EL (cell line): ENCODE data around the gene LRMDA.
A peak's percentile ranks its signal among the peaks of the same experiment; 100 is the strongest.

Experiments
- DNase-seq: peaks from one replicate; pipeline ENCODE4 v3.0.0-alpha.2; 2016

The LRMDA gene

GRCh38 chr10:75449382-75450074 is 18.1 kb downstream of the LRMDA start:
- no peak for DNase-seq

DNA sequence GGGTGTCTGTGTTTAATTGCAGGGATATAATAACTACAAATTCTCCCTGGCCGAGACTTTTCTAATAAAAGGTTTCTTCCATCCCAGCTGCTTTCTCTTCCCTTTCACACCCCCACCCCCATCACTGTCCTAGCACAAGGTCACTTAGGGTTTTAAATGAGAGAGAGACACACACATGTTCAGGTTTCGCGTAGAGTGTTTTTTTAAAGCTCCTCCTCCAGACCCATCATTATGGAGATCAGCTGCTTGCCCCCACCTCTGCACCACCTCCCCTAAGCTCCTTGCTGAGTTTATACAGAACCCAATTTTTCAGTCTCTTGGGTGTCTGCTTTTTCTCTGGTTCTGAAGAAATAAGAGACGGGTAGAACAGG is 18.6 kb downstream of the LRMDA start:
- DNase-seq: no peak

GRCh38 chr10:75450644-75451640 is 19.5 kb downstream of the LRMDA start:
- DNase-seq: no peak

DNA sequence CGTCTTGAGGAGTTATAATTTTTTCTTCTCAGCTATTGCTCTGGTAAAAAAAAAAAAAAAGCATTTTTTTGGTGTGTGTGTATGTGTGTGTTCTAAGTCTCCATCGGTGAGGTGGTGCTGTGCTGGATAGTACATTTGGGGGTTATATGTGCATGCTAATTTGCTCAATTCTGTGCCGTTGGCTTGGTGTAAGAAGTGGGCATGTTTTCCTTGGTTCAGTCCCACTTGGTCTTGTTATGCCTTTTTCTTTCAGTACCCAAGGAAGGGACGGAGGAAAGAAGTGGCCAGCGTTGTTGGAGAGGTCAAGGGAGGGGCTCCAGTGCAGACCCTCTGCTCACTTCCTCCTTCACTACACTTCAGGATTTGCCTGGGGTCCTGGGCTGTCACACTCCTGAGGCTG is 20.4 kb downstream of the LRMDA start:
- DNase-seq: no peak

GRCh38 chr10:75452997-75453396 is 21.6 kb downstream of the LRMDA start:
- DNase-seq: no peak

DNA sequence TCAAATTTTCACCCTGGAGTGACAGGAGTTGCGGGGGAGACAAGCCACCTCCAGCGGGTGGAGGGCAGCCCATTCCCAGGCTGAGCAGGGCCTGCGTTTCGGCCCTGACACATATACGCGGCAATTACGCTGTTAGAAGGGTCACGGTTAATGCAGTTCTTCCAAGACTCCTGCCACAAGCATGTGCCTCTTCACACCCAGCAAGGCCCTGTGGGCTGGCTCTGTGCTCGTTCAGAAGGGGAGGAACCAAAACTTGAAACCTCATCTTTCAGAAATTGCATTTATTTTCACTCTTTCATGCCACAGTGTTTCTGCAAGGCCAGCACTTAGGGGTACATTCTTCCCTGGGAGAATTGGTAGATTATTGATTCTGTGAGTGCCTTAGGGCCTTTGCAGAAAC is 24.7 kb downstream of the LRMDA start:
- no peak for DNase-seq

- no peak for DNase-seq
Observed at GRCh38 chr10:75460059-75460458, 28.6 kb downstream of the LRMDA start.

DNA sequence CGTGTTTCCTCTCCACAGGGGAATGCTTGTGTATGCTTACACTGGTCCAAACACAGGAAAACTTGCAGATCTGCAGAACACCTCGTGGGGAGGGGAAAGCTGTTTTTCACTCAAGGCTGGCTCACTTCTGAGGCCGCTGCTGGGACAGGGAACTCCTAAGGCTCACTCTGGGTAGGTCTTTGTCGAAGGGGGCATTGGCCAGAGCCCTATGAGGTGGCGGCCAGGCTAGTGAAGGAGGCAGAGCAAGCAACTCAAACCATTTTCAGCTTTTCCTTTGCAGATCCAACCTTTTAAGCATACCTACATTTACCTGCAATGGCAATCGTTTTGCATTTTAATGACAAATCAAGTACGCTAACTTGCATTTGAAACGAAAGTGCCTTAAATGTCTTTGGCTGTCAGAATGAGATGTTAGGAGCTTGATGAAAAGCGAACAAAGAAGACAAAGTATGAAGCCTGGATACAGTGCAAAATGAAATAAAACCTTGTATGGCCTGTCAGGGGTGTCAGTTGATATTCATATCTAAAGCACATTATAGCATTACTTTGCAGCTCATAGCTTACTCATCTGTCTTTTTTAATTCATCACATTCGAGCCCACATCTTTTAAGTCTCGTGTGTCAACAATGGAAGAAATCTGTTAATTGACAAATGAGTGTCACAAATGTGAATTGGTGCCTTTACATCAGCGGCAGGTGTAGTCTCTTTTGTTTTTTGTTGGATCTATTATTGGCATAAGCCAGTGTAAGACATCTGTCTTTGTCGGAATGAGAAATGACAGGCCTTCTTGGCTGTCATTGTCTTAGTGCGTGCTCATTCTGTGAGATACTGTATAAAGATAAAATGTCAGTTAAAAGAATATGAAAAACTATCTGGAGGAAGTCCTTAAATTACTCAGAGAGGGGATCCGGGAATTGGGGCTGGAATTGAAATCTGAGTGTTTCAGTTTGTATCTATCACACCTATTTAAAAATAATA is 30.5 kb downstream of the LRMDA start:
- DNase-seq: no peak

- no peak for DNase-seq
Observed at GRCh38 chr10:75462865-75463264, 31.4 kb downstream of the LRMDA start.

DNA sequence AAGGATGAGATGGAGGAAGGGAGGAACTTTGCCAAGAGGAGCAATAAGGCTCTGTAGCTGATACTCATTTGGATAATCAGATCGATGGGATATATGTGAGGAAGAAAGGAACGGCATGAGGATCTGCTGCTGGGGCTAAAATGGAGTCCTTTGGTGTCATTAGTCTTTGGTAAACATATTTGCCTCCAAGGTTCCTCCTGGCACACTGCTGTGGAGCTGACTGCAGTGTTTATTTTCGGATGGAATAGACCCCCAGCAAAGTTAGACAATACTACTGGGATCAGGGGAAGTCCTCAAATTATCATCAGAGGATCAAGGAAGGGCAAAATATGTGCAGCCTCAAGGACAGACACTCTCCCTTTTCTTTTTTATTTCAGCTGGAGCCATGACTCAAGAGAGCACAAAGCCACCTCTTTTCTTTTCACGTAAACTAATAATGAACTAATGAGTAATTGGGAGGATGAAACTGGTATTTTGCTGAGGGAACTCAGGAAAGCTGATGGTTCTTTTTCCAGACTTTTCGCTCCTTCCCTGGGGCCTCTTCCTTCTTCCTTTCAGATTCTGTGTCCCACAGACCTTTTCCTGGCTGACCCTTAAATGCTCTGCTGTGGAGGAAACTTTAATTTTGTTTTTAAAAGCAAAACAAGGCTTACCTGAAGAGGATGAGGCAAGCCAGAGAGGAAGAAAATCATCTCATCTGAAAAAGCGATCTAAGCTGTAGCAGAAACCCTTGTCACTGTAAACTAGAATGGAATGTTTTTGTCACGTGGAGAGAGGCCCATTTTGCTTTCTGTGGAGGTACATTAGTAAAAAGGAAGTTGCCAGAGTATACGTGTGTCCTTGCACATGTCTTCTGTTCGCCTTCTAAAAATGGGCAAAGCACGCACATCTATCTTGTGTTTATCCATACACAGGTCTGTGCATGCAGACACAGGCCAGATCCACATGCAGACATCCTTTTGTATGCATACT is 33.3 kb downstream of the LRMDA start:
- DNase-seq: no peak

DNA sequence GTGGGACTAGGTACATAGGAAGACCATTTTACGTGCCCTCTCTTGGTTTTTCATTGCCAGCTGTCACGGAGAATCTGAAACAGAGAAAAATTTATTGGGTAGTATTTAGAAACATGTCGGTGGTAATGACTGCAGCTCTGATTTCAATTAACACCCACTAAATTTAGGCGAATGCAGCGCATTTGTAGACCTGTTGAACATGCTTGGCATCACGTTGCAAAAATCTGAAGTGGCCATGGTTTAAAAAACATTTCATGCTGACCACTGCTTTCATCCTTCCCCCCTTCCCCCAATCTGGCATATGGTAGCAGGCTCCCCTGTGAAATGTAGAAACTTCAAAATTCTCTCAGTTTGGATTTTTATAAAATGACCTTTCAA is 34.0 kb downstream of the LRMDA start:
- DNase-seq: no peak

- DNase-seq: no peak
Observed at GRCh38 chr10:75466001-75466400, 34.6 kb downstream of the LRMDA start.

GRCh38 chr10:75466886-75467285 is 35.5 kb downstream of the LRMDA start:
- DNase-seq: no peak

DNA sequence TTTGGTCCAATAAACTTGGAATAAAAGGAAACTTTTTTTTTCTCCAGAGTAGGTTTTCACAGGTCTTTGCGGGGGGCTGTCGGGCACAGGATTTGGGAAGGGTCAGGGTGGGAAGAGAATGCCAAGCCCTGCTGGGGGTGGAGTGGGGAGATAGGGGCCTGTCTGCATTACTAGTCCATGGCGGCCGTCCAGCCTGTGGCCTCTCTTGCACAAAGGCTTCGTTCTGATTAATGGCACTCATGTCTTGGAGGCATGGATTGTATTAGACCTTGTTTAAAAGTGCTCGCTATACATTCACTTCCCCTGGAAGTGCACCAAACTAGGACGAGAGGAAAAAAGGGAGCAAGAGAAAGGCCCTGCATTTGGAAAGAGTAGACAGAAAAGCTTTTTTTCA is 37.2 kb downstream of the LRMDA start:
- no peak for DNase-seq

GRCh38 chr10:75469006-75469616 is 37.7 kb downstream of the LRMDA start:
- peak; percentile 88 for DNase-seq

- peak; percentile 2 for DNase-seq
Observed at GRCh38 chr10:75470901-75471300, 39.5 kb downstream of the LRMDA start.

DNA sequence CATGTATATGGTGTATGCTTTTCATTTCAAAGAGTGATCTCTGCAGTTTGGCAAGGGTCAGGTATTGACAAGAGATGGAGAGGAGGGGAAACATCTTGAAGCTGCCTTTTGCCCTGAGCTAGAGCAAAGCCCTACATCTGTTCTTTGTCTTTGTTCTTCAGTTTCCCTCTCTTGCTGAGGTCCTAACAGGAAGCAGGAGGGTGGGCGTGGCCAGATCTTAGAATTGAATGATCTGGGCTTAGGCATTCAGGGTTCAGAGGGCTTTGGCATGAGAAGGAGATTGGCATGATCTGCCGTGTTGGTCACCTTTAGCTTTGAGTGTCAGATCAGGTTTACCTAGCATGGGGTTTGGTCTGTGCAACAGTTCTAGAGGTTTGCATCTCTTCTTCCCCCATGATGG is 41.3 kb downstream of the LRMDA start:
- DNase-seq: no peak

GRCh38 chr10:75474106-75474505 is 42.7 kb downstream of the LRMDA start:
- DNase-seq: no peak

GRCh38 chr10:75475460-75476182 is 44.2 kb downstream of the LRMDA start:
- DNase-seq: no peak

- no peak for DNase-seq
Observed at GRCh38 chr10:75476569-75476968, 45.1 kb downstream of the LRMDA start.

DNA sequence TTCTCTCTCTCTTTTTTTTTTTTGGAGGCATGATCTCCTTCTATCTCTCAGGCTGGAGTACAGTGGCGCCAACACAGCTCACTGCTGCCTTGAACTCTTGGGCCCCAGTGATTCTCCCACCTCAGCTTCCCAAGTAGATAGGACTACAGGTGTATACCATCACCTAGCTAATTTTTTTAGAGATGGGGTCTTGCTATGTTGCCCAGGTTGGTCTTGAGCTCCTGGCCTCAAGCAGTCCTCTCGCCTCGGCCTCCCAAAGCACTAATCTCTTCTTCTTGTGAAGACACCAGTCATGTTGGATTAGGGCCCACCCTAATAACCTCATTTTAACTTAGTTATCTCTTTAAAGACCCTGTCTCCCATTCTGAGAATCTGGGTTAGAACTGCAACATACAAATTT is 45.6 kb downstream of the LRMDA start:
- no peak for DNase-seq
